NT2/D1 (cell line): ENCODE measurements around the gene PON1.

Experiments used
- SUZ12 ChIP-seq: IDR thresholded peaks from 2 replicates; pipeline ENCODE4 v1.6.1; 2011; ENCODE audit not compliant: insufficient read length, insufficient read depth; ENCODE audit errors: extremely low read depth
- YY1 ChIP-seq: IDR thresholded peaks from 2 replicates; pipeline ENCODE4 v1.6.1; 2011; ENCODE audit not compliant: insufficient read length, insufficient read depth

- TF ChIP-seq YY1 (no peak), SUZ12 (no peak)
Observed at GRCh38 chr7:95357623-95358022, 33.3 kb upstream of the PON1 start.
